HEK293T (cell line): ENCODE results near the gene PAQR5.

Experiments used
- CTCF ChIA-PET: fragments of 350-600 bp; formaldehyde crosslinking; extraction: SDS; loops from one replicate; lab custom pipeline; 2021; ENCODE audit warnings: antibody characterized with exemption, inconsistent platforms; lab: Yijun Ruan, JAX
- POLR2A ChIA-PET: fragments of 350-600 bp; formaldehyde crosslinking; extraction: SDS; loops from one replicate; lab custom pipeline; 2020; ENCODE audit warnings: antibody characterized with exemption, inconsistent platforms; lab: Yijun Ruan, JAX
- DNase-seq: peaks from one replicate; pipeline ENCODE4 v3.0.0; 2012; ENCODE audit warnings: mixed read lengths; ENCODE audit errors: extremely low spot score
- ARNT ChIP-seq: fragments of 450-650 bp; IDR thresholded peaks from 2 replicates; pipeline ENCODE4 v1.6.1; 2017; ENCODE audit warnings: mild to moderate bottlenecking
- BHLHE40 ChIP-seq: fragments of 450-650 bp; IDR thresholded peaks from 2 replicates; pipeline ENCODE4 v1.6.1; 2016; ENCODE audit warnings: mild to moderate bottlenecking, moderate library complexity, borderline replicate concordance
- CTBP1 ChIP-seq: fragments of 450-650 bp; IDR thresholded peaks from 2 replicates; pipeline ENCODE4 v1.6.1; 2016; ENCODE audit warnings: borderline replicate concordance
- ELF4 ChIP-seq: fragments of 450-650 bp; IDR thresholded peaks from 2 replicates; pipeline ENCODE4 v1.6.1; 2017; ENCODE audit warnings: antibody characterized with exemption
- FOXA1 ChIP-seq: fragments of 450-650 bp; IDR thresholded peaks from 2 replicates; pipeline ENCODE4 v1.6.1; 2016; ENCODE audit warnings: mild to moderate bottlenecking
- FOXK2 ChIP-seq: fragments of 450-650 bp; IDR thresholded peaks from 2 replicates; pipeline ENCODE4 v1.6.1; 2016; ENCODE audit warnings: mild to moderate bottlenecking
- FOXM1 ChIP-seq: fragments of 450-650 bp; IDR thresholded peaks from 2 replicates; pipeline ENCODE4 v1.6.1; 2017; ENCODE audit warnings: mild to moderate bottlenecking, borderline replicate concordance
- HDGF ChIP-seq: fragments of 450-650 bp; IDR thresholded peaks from 2 replicates; pipeline ENCODE4 v1.6.1; 2017; ENCODE audit warnings: antibody characterized with exemption, borderline replicate concordance
- L3MBTL2 ChIP-seq: fragments of 450-650 bp; conservative IDR thresholded peaks from 2 replicates; pipeline ENCODE4 v1.6.1; 2016; ENCODE audit warnings: mild to moderate bottlenecking
- LEF1 ChIP-seq: fragments of 450-650 bp; IDR thresholded peaks from 2 replicates; pipeline ENCODE4 v1.6.1; 2017; ENCODE audit warnings: mild to moderate bottlenecking, borderline replicate concordance
- NFRKB ChIP-seq: fragments of 450-650 bp; IDR thresholded peaks from 2 replicates; pipeline ENCODE4 v1.6.1; 2016; ENCODE audit warnings: mild to moderate bottlenecking, moderate library complexity
- PKNOX1 ChIP-seq: fragments of 450-650 bp; IDR thresholded peaks from 2 replicates; pipeline ENCODE4 v1.6.1; 2016
- SP1 ChIP-seq: fragments of 450-650 bp; IDR thresholded peaks from 2 replicates; pipeline ENCODE4 v1.6.1; 2017
- SUZ12 ChIP-seq: fragments of 450-650 bp; IDR thresholded peaks from 2 replicates; pipeline ENCODE4 v1.6.1; 2016; ENCODE audit warnings: mild to moderate bottlenecking
- TARDBP ChIP-seq: fragments of 450-650 bp; IDR thresholded peaks from 2 replicates; pipeline ENCODE4 v1.6.1; 2016
- ZNF384 ChIP-seq: fragments of 450-650 bp; IDR thresholded peaks from 2 replicates; pipeline ENCODE4 v1.6.1; 2016

The PAQR5 gene

GRCh38 chr15:69304182-69304545 is 5.5 kb downstream of the PAQR5 start:
- TF ChIP-seq BHLHE40 (no peak), FOXA1 (no peak), FOXM1 (no peak), ZNF384 (no peak), LEF1 (no peak), L3MBTL2 (no peak), NFRKB (no peak)
- DNase-seq: no peak
- POLR2A ChIA-PET: no interaction called here
- CTCF ChIA-PET: interaction anchor here (0.7 to 1.0 kb wide), 4 partner anchors 15 to 246 kb away, joined by 3 read pairs; no protein-coding TSS in a partner anchor

- CTCF ChIA-PET: interaction anchor here (0.6 kb wide), 1 partner anchor 44 kb away, joined by 4 read pairs; no protein-coding TSS in a partner anchor
- POLR2A ChIA-PET: no interaction called here
- no peak for TF ChIP-seq FOXA1
- TF ChIP-seq NFRKB: no peak
- TF ChIP-seq ELF4: no peak
- no peak for TF ChIP-seq HDGF
- no peak for TF ChIP-seq SUZ12
- no peak for TF ChIP-seq SP1
- TF ChIP-seq FOXM1: no peak
- no peak for TF ChIP-seq FOXK2
- TF ChIP-seq L3MBTL2: no peak
- TF ChIP-seq CTBP1: no peak
- TF ChIP-seq LEF1: no peak
- TF ChIP-seq TARDBP: no peak
- TF ChIP-seq BHLHE40: no peak
- no peak for TF ChIP-seq ARNT
- no peak for TF ChIP-seq PKNOX1
- TF ChIP-seq ZNF384: no peak
- no peak for DNase-seq
Observed at GRCh38 chr15:69305204-69305931, 6.7 kb downstream of the PAQR5 start.

GRCh38 chr15:69305933-69306568 is 7.3 kb downstream of the PAQR5 start:
- ChIA-PET POLR2A (no interaction called here), CTCF (interaction anchor here (0.6 kb wide), 1 partner anchor 44 kb away, joined by 4 read pairs; no protein-coding TSS in a partner anchor)
- no peak for TF ChIP-seq FOXM1
- TF ChIP-seq HDGF: no peak
- TF ChIP-seq FOXK2: no peak
- TF ChIP-seq CTBP1: no peak
- no peak for TF ChIP-seq SP1
- no peak for TF ChIP-seq SUZ12
- TF ChIP-seq PKNOX1: no peak
- TF ChIP-seq FOXA1: no peak
- TF ChIP-seq BHLHE40: no peak
- no peak for TF ChIP-seq ELF4
- no peak for TF ChIP-seq NFRKB
- no peak for TF ChIP-seq ZNF384
- TF ChIP-seq TARDBP: no peak
- no peak for TF ChIP-seq ARNT
- no peak for TF ChIP-seq LEF1
- no peak for TF ChIP-seq L3MBTL2
- DNase-seq: no peak

GRCh38 chr15:69307939-69308338 is 9.2 kb downstream of the PAQR5 start:
- TF ChIP-seq FOXK2 (no peak), CTBP1 (no peak), ARNT (no peak), NFRKB (no peak), HDGF (no peak), FOXM1 (no peak), TARDBP (no peak), SP1 (no peak), FOXA1 (no peak), SUZ12 (no peak), BHLHE40 (no peak), L3MBTL2 (no peak), ZNF384 (no peak), LEF1 (no peak), PKNOX1 (no peak), ELF4 (no peak)
- POLR2A ChIA-PET: no interaction called here
- DNase-seq: no peak
- CTCF ChIA-PET: interaction anchor here (1.3 kb wide), 1 partner anchor 87 kb away, joined by 3 read pairs; no protein-coding TSS in a partner anchor

GRCh38 chr15:69308949-69309348 is 10.2 kb downstream of the PAQR5 start:
- CTCF ChIA-PET: interaction anchor here (0.5 to 1.3 kb wide), 2 partner anchors 86 to 208 kb away, joined by 3 to 4 read pairs; no protein-coding TSS in a partner anchor

More at GRCh38 chr15:69308949-69309348, 10.2 kb downstream of the PAQR5 start:
- DNase-seq: no peak
- TF ChIP-seq SP1 (no peak), ELF4 (no peak), HDGF (no peak), L3MBTL2 (no peak), FOXA1 (no peak), BHLHE40 (no peak), ARNT (no peak), CTBP1 (no peak), NFRKB (no peak), FOXK2 (no peak), ZNF384 (no peak), TARDBP (no peak), SUZ12 (no peak), LEF1 (no peak), FOXM1 (no peak), PKNOX1 (no peak)
- POLR2A ChIA-PET: no interaction called here
